ENCODE measurements around the gene PCDH10. TPM values are rescaled to one million over a fixed set of nuclear protein-coding genes. Genes with fewer than 3 reads are reported as not detected.

PCDH10 gene, protein sequence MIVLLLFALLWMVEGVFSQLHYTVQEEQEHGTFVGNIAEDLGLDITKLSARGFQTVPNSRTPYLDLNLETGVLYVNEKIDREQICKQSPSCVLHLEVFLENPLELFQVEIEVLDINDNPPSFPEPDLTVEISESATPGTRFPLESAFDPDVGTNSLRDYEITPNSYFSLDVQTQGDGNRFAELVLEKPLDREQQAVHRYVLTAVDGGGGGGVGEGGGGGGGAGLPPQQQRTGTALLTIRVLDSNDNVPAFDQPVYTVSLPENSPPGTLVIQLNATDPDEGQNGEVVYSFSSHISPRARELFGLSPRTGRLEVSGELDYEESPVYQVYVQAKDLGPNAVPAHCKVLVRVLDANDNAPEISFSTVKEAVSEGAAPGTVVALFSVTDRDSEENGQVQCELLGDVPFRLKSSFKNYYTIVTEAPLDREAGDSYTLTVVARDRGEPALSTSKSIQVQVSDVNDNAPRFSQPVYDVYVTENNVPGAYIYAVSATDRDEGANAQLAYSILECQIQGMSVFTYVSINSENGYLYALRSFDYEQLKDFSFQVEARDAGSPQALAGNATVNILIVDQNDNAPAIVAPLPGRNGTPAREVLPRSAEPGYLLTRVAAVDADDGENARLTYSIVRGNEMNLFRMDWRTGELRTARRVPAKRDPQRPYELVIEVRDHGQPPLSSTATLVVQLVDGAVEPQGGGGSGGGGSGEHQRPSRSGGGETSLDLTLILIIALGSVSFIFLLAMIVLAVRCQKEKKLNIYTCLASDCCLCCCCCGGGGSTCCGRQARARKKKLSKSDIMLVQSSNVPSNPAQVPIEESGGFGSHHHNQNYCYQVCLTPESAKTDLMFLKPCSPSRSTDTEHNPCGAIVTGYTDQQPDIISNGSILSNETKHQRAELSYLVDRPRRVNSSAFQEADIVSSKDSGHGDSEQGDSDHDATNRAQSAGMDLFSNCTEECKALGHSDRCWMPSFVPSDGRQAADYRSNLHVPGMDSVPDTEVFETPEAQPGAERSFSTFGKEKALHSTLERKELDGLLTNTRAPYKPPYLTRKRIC
- 1 to 10 TPM in 1 of 10 donors, under 1 TPM in 9; 0.12 to 1.0 (median 0.39) TPM for polyA plus RNA-seq (ENCODE audit: insufficient read length in 10 of 10)
- long read RNA-seq, donor 1 = 0 reads
- long read RNA-seq, donor 2 = 0 reads
- long read RNA-seq, donor 3, full-length matches to known transcripts = 1 of 1 reads
- long read RNA-seq, donor 3, partial matches to known transcripts = 0 of 1 reads
- long read RNA-seq, donor 3, other reads (novel, unspliced or antisense) = 0 of 1 reads
- long read RNA-seq, donor 4 = 0 reads
- long read RNA-seq, donor 5, full-length matches to known transcripts = 1 of 1 reads
- long read RNA-seq, donor 5, partial matches to known transcripts = 0 of 1 reads
- long read RNA-seq, donor 5, other reads (novel, unspliced or antisense) = 0 of 1 reads
- long read RNA-seq, donor 6, full-length matches to known transcripts = 2 of 2 reads
- long read RNA-seq, donor 6, partial matches to known transcripts = 0 of 2 reads
- long read RNA-seq, donor 6, other reads (novel, unspliced or antisense) = 0 of 2 reads
- long read RNA-seq, donor 7 = 0 reads
- long read RNA-seq, donor 8, full-length matches to known transcripts = 1 of 1 reads
- long read RNA-seq, donor 8, partial matches to known transcripts = 0 of 1 reads
- long read RNA-seq, donor 8, other reads (novel, unspliced or antisense) = 0 of 1 reads
- long read RNA-seq, donor 9 = 0 reads

DNA sequence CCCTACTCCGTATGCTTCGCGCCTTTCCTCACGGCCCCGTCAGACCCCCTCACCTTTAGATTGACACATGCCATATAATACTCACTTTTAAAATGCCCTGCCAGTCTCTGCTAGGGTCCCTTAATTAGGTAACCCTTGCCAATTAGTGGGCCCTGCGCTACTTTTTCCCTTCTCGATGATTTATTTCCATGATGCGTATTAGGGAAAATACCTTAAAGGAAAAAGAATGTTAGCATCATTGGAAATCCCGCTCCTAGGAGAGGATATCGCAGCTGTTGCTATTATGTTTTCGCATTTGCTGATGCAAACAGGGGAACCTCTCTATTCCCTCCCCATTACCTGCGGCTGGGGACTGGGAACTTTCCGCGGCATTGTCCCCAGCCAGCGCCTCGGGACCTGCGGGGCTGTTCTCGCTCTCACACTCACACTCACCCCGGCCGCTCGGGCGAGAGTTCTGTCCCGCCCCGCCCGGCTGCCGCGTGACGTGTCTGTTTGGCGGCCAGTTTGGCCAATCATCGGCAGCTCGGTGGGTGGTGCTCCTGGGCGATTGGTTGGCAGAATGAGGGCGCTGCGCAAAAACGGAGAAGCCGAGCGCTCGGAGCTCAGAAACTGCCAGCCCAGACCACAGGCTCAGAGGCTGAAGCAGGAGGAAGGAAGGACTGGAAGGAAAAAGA lies at the start of gene PCDH10:
Gene PCDH10, plus strand, starts transcription at position 605 of the 674 bp plus-strand sequence. CDS start 847 bp downstream, outside the sequence.
- DNase-seq = peak; percentile 93 to 97 (median 94)

DNA sequence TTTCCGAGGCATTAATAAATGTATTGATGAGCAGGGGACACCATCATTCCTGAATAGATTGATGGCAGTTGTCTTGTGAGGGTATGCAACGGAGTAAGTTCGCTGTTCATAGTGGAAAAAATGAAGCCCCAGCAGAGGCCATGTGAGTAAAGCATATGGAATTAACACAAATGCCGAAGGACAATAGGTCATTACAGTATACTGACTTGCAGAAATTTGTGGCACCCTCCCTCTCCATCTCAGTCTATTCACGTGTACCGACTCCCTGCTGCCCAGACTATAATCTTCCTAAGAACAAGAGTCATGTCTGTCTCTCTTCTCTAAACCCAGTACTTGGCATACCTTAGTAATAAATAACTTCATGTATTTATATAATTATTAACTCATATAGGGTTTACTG lies 47.1 kb upstream of the PCDH10 start:
- DNase-seq = no peak

DNA sequence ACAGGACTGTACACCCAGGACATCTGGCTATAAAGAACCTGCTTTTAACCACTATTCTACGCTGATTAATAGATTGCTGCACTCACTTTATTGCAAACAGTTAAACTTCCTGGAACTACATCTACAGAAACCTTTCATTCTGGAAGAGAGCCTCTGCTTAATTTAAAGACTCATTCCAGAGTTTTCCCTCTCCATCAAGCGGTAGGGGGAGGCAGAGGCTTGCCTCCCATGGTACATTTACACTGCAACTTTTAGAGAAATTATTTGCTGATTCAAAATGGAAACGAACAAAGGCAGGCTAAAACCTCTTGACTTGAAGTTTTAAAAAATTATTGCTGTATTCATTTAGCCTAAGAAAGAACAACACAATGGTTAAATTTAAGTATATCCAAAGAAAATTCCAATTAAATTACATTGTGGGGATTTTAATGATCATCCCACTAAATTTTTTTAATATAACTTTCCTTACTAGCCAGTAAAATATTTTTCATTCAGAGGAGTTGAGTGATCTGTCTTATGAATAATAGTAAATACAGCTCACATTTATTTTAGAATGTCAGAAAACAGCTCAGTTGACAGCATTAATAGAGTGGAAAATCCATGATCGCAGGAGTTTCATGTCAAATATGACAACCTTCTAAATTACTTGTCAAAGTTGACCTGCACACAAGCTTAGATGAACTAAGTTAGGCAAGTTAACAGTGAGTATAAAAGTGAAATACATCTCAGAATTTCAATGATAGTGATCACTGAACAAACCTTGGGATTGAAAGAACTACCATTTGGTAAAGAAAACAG lies 46.3 kb upstream of the PCDH10 start:
- no peak for DNase-seq

DNA sequence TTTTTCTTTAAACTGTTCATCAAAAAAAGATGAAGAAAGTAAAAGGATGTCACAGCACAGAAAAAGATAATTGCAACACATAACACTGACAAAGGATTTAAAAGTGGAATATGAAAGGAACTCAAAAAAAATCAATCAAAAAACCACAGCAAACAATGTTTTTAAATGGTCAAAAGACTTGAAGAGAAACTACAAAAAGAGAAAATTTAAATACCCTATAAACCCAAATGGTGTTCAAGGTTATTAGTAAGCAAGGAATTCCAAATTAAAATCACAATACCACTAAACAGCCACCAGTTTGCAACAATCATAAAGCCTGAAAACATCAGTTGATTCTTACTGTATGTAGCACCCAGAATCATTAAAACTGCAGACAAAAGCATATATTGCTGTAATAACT lies 36.5 kb upstream of the PCDH10 start:
- DNase-seq = no peak

DNA sequence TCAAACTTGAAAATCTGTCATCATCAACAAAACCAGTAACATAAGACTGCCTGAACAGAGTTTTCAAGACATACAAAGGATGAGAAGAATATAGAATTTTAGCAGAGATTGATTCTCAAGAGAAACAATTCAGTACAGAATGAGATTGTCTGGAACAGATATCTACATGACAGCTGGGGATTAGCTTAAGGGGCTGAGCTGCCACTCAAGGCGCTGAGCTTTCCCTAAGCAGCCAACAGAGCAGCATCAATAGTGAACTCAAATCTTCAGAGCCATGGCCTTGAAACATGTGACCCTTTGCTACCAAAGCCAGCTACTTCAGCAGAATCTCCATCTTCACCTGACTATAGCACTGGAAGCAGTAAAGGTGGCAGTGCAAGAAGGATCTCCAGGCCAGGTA lies 24.3 kb upstream of the PCDH10 start:
- DNase-seq = no peak

DNA sequence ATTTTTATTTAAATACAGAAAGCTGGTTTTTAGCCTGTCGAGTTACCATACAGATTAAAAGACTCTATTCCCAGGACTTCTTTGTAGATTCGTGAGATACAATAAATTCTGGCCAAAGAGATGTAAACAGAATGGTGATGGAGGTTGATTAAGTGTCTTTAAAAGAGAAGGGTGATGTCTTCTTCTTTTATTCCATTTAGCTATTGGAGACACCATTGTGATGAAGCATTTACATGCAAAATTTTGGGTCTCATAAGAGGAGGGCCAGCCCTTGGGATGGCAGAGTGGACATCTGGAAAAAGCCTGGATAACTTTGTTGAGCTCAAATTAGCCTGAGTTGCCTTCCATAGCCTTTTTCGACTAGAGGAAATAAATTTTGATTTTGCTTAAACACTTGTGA lies 21.6 kb upstream of the PCDH10 start:
- DNase-seq = no peak

DNA sequence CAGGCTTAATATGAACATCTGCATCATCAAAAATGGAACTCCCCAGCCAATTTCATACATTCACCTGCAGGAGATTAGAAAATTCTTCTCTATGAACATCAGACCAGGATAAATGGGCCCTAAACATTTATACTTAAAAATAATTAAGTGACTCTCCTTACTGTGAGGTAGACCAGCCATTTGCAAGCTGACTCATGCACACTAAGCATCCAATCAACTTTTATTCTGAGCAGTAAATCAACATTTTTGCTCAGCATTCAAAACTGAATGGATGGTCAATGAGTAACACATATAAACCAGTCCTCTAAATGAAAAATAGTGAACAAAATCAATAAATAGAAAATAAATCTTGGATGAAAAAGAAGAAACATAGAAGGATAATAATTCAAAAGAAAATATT lies 19.9 kb upstream of the PCDH10 start:
- no peak for DNase-seq

DNA sequence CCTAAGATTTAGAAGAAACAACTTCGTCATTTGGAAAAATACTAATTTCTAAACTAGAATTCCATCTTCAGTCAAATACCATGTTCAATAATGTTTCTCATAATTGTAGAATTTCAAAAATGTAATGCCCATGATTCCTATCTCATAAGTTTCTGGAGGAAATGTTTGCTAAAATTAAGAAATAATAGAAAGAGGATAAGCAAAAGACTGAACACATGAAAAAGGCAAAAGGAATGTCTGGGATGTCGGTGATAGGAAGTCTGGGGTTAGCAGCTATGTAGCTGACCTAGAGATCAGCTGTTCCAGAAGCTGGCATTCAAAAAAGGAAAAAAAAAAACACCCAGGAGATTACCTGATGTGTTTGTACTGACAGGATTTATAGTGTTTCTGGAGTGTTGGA lies 18.9 kb upstream of the PCDH10 start:
- no peak for DNase-seq

DNA sequence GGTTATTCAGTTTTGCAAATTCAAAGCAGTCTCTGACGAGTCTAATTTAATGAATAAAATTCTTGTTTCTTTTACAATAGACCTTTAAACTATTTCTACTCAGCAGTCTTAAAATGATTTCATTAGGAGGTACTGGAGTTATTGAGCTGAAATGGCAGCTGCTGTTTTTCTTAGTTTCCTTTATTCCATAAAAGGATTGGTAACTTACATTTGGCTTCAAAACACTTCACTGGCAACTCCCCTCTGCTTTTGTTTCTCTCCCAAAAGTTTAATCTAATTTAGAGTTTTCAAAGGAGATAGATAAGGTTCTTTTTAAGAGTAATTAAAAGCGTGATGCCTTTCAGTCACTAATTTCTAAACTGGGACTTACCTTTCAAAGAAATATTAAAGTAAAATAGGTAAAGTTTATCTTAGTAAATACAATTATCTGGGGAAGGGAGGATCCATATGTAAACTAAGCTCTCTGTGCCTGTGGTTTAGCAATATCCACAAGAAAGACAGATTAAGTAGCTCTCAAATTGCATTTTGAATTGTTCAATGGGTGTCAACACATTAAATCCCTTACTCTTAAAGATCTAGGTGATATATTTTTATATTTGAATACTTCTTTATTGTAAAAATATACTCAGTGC lies 17.1 kb upstream of the PCDH10 start:
- no peak for DNase-seq

DNA sequence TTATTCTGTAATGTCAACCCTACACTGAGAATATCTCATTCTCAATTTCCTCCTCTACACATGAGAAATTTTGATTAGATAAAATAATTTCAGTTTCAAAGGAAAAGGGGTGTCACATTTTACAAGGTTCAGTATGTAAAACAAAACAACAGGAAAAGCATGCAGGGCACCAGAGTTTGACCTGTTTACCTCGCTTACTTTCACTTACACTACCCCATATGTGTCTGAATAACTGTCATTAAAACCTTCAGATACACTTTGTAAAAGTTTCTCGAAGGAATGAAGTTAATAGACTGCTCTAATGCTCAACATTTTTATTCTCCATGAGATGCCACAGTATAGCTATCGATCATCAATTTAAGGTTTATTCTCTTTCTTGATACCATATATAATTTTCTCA lies 12.3 kb upstream of the PCDH10 start:
- no peak for DNase-seq

DNA sequence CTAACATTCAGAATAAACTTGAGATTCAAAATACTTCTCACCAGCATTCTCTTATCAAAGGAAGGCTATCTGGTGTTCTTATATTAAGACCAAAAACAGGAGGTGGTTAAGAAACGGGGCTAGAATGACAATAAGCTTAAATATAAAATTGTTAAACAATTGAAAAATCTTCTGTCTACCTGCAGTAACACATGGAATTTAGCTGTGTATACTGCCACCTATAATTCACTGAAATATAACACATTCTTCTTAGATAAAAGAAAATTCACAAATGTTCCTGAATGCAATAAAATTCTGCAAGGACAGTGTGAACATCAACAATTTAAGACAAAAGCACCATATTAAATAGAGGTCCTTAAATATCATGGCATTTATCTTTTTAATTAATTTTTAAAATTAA lies 11.5 kb upstream of the PCDH10 start:
- no peak for DNase-seq

DNA sequence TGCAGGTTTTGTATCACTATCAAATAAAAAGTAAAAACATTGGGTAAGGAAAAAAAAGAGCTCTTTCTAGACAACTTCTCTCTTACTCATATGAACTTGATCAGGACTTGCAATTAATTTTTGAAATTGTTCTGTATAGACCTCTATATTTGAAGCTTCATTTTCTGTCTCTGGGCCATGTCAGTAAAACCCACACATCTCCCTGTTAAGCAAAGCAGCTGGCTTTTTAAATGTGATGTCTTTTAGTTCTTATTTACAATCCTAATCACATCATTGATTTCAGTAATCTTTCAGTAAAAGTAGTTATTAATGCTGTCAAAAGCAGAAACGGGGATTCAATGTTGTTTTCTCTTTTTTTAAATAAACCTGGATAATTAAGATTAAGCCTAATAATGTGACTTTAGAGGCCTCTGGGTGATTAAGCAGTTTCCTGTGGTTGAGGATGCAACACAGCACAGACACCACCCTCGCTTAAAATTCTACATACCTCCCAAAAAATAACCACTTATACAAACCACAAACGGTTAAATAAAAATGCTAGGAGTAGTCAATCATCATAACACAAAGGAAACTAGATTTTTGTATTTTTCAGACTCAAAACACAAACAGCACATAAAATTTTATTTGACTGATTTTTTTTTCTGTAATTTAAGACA lies 5.2 kb upstream of the PCDH10 start:
- DNase-seq = no peak

DNA sequence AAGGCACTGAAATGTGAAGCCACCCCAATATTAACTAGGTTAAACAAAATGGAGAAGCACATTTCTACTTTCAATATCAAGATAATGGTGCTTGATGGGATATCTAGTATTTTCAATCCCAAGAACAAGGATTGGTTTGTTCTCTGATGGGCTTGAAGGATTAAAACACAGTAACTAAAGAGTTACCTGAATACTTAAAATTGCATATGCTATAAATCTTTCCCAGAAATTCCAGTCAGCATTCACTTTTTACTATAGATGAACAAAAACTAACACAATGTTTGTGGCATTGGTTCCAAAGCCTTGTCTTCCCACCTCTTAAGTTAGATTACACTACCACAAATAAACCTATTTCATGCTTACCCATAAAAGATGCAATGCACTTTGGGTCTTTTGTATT lies 3.9 kb upstream of the PCDH10 start:
- DNase-seq = no peak

DNA sequence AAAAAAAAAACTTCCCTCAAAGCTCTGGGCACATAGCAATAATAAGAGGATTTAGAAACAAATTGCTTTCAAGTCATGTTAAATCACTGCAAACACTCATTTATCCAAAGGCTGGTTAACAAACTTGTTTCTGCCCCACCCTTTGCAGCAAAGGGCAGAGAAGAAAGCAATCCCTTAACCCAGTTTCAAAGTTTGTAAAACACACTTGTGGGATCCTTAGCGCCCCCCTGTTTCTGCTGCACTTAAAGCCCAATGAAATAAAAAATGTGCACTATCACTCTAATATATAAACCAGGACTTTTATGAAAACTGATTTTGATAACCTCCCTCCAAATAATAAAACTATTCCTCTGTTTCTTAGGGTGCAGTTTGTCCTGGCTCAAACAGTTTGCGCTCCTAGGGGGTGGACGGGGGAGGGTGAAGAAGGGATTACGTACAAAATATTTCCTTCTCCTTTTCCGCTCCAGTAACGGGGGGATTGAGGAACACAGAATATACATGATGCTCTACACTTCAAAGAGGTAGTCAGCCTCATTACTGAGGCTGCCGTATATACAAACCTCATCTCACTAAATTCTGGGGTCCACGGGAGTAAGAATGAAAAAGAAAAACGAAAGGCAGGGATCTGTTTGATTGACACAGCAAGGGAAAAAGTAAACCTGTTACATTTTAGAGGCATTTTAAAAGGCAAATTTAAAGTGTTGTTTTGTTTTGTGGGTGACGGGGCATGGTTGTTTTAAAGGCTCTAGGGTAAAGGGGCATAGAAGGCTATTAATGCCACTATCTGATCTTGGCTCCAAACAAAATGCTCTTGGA lies 3.1 kb upstream of the PCDH10 start:
- DNase-seq = peak in 1 of 3 donors; percentile 7

DNA sequence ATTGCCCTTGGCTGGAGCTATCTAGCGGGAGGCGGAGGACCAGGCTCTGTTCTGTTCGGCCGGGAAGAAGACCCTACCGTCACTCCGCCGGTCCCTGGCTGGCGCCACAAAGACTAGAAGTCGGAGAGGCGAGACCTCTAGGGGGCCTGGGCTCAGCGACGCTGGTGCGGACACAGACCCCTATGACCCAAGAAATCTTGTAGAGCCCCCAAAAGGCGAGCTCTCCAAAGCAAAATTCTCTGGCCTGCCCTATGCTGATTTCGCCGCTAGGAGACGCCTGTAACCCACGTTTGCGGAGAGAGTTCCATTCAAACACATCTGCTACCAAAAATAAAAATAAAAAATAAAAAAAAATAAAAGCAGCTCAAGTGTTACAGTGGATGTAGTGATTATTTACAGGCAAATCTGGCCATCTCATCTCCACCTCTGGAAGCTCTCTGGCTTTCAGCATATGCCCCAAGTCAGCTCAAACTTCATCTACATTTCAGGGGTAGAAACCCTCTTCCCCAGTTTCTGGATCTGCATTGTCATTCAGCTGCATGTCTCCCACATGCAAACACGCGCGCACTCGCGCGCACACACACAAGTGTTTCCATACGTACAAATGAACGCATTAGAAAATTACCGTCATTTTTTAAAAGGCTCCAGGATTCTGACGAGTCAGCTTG lies 2.4 kb upstream of the PCDH10 start:
- peak in 2 of 3 donors; percentile 68 to 78 for DNase-seq

DNA sequence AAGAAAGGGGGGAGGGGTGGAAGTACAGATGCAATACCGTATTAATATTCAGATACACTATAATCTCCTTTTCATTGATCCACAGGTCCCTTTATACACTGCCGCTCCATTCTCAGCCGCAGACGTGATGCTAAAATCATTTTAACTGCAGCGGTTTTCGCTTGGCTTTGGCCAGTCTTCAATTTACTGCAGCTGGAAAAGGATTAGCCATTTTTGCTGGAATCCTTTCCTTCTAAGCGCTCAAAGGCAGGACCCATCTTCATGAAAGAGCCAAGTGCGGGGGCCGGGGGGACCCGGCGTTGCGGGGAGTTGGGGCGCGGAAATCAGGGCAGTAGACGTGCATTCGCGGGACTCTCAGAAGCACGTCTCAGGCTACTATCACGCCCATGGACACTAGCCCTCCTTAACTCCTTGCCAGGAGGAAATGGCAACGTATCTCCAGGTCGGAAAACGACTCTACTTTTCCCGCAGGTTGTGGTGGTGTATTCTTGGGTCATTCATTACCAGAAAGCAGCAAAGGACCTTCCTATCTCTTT lies 1.7 kb upstream of the PCDH10 start:
- peak in 1 of 3 donors; percentile 70 for DNase-seq
